ENCODE data around the gene EFNB2. TPM values are rescaled to one million over a fixed set of nuclear protein-coding genes. Genes with fewer than 3 reads are reported as not detected.

EFNB2 gene
- total RNA-seq, 1 experiment from 2014 or later: 0.07 TPM

GRCh38 chr13:106491463-106491862, 44.0 kb downstream of the EFNB2 start:
- H3K4me3 ChIP-seq (ENCODE audit: low read length): no peak overlapping the region

GRCh38 chr13:106490569-106491321, 44.7 kb downstream of the EFNB2 start:
- H3K9me3 ChIP-seq (ENCODE audit: low read length): no peaks in the 10 kb centered on the region
- H2AFZ ChIP-seq (ENCODE audit: low read length): no peak overlapping the region
- no peaks in the 10 kb centered on the region for H3K36me3 ChIP-seq (ENCODE audit: insufficient read depth, low read length)
- H4K20me1 ChIP-seq (ENCODE audit: insufficient read depth, low read depth, low read length): no peaks in the 10 kb centered on the region
- H3K9me2 ChIP-seq (replicated peaks; ENCODE audit: insufficient read depth, low read length): no peaks in the 10 kb centered on the region
- H3K9ac ChIP-seq (ENCODE audit: low read length): no peak overlapping the region
- no peaks in the 10 kb centered on the region for H3K4me1 ChIP-seq (ENCODE audit: low read length)
- no peaks in the 10 kb centered on the region for H3K27me3 ChIP-seq (ENCODE audit: low read length)
- H3K4me2 ChIP-seq (ENCODE audit: low read depth, low read length, poor library complexity, severe bottlenecking): no peak overlapping the region
- H3K79me2 ChIP-seq (ENCODE audit: low read length): no peaks in the 10 kb centered on the region
- H3K4me3 ChIP-seq (ENCODE audit: low read length): no peak overlapping the region
- DNase-seq: no peak
- no peak overlapping the region for H3K27ac ChIP-seq (ENCODE audit: low read length)

More at GRCh38 chr13:106491463-106491862, 44.0 kb downstream of the EFNB2 start:
- Histone ChIP-seq H3K9me3 (ENCODE audit: low read length) (no peaks in the 10 kb centered on the region), H3K9me2 (replicated peaks; ENCODE audit: insufficient read depth, low read length) (no peaks in the 10 kb centered on the region), H3K27me3 (ENCODE audit: low read length) (no peaks in the 10 kb centered on the region), H4K20me1 (ENCODE audit: insufficient read depth, low read depth, low read length) (no peaks in the 10 kb centered on the region), H3K4me1 (ENCODE audit: low read length) (no peaks in the 10 kb centered on the region), H3K79me2 (ENCODE audit: low read length) (no peaks in the 10 kb centered on the region), H3K9ac (ENCODE audit: low read length) (no peak overlapping the region), H2AFZ (ENCODE audit: low read length) (no peak overlapping the region), H3K36me3 (ENCODE audit: insufficient read depth, low read length) (no peaks in the 10 kb centered on the region), H3K4me2 (ENCODE audit: low read depth, low read length, poor library complexity, severe bottlenecking) (no peak overlapping the region), H3K27ac (ENCODE audit: low read length) (no peak overlapping the region)
- no peak for DNase-seq

- H4K20me1 ChIP-seq (ENCODE audit: insufficient read depth, low read depth, low read length): no peaks in the 10 kb centered on the region
- no peaks in the 10 kb centered on the region for H3K36me3 ChIP-seq (ENCODE audit: insufficient read depth, low read length)
- H3K9me3 ChIP-seq (ENCODE audit: low read length): no peaks in the 10 kb centered on the region
- no peak overlapping the region for H3K4me3 ChIP-seq (ENCODE audit: low read length)
- no peak overlapping the region for H3K27ac ChIP-seq (ENCODE audit: low read length)
- H3K79me2 ChIP-seq (ENCODE audit: low read length): no peaks in the 10 kb centered on the region
- no peak overlapping the region for H3K9ac ChIP-seq (ENCODE audit: low read length)
- no peak overlapping the region for H3K4me2 ChIP-seq (ENCODE audit: low read depth, low read length, poor library complexity, severe bottlenecking)
- no peaks in the 10 kb centered on the region for H3K9me2 ChIP-seq (replicated peaks; ENCODE audit: insufficient read depth, low read length)
- no peak overlapping the region for H2AFZ ChIP-seq (ENCODE audit: low read length)
- H3K4me1 ChIP-seq (ENCODE audit: low read length): no peaks in the 10 kb centered on the region
- no peaks in the 10 kb centered on the region for H3K27me3 ChIP-seq (ENCODE audit: low read length)
- no peak for DNase-seq
Observed at GRCh38 chr13:106489849-106490568, 45.5 kb downstream of the EFNB2 start.

- no peaks in the 10 kb centered on the region for H3K79me2 ChIP-seq (ENCODE audit: low read length)
- no peak overlapping the region for H2AFZ ChIP-seq (ENCODE audit: low read length)
- no peaks in the 10 kb centered on the region for H3K9me2 ChIP-seq (replicated peaks; ENCODE audit: insufficient read depth, low read length)
- H3K9me3 ChIP-seq (ENCODE audit: low read length): no peaks in the 10 kb centered on the region
- H3K36me3 ChIP-seq (ENCODE audit: insufficient read depth, low read length): no peaks in the 10 kb centered on the region
- no peaks in the 10 kb centered on the region for H3K27me3 ChIP-seq (ENCODE audit: low read length)
- no peak overlapping the region for H3K27ac ChIP-seq (ENCODE audit: low read length)
- H3K9ac ChIP-seq (ENCODE audit: low read length): no peak overlapping the region
- no peaks in the 10 kb centered on the region for H3K4me1 ChIP-seq (ENCODE audit: low read length)
- H4K20me1 ChIP-seq (ENCODE audit: insufficient read depth, low read depth, low read length): no peaks in the 10 kb centered on the region
- no peak overlapping the region for H3K4me3 ChIP-seq (ENCODE audit: low read length)
- DNase-seq: no peak
- H3K4me2 ChIP-seq (ENCODE audit: low read depth, low read length, poor library complexity, severe bottlenecking): no peak overlapping the region
Observed at GRCh38 chr13:106488686-106489085, 46.8 kb downstream of the EFNB2 start.

- DNase-seq: no peak
- Histone ChIP-seq H3K4me3 (ENCODE audit: low read length) (no peak overlapping the region), H3K79me2 (ENCODE audit: low read length) (no peaks in the 10 kb centered on the region), H3K9me2 (replicated peaks; ENCODE audit: insufficient read depth, low read length) (no peaks in the 10 kb centered on the region), H3K9ac (ENCODE audit: low read length) (no peak overlapping the region), H3K27me3 (ENCODE audit: low read length) (no peaks in the 10 kb centered on the region), H3K27ac (ENCODE audit: low read length) (no peak overlapping the region), H3K4me2 (ENCODE audit: low read depth, low read length, poor library complexity, severe bottlenecking) (no peak overlapping the region), H3K9me3 (ENCODE audit: low read length) (no peaks in the 10 kb centered on the region), H2AFZ (ENCODE audit: low read length) (no peak overlapping the region), H4K20me1 (ENCODE audit: insufficient read depth, low read depth, low read length) (no peaks in the 10 kb centered on the region), H3K36me3 (ENCODE audit: insufficient read depth, low read length) (no peaks in the 10 kb centered on the region), H3K4me1 (ENCODE audit: low read length) (no peaks in the 10 kb centered on the region)
Observed at GRCh38 chr13:106488076-106488475, 47.4 kb downstream of the EFNB2 start.

GRCh38 chr13:106487129-106487528, 48.3 kb downstream of the EFNB2 start:
- Histone ChIP-seq H3K27me3 (ENCODE audit: low read length) (no peaks in the 10 kb centered on the region), H4K20me1 (ENCODE audit: insufficient read depth, low read depth, low read length) (no peaks in the 10 kb centered on the region), H3K9me3 (ENCODE audit: low read length) (no peaks in the 10 kb centered on the region), H3K4me3 (ENCODE audit: low read length) (no peak overlapping the region), H3K9me2 (replicated peaks; ENCODE audit: insufficient read depth, low read length) (no peaks in the 10 kb centered on the region), H3K27ac (ENCODE audit: low read length) (no peak overlapping the region), H3K36me3 (ENCODE audit: insufficient read depth, low read length) (no peaks in the 10 kb centered on the region), H2AFZ (ENCODE audit: low read length) (no peak overlapping the region), H3K4me2 (ENCODE audit: low read depth, low read length, poor library complexity, severe bottlenecking) (no peak overlapping the region), H3K4me1 (ENCODE audit: low read length) (no peaks in the 10 kb centered on the region), H3K9ac (ENCODE audit: low read length) (no peak overlapping the region), H3K79me2 (ENCODE audit: low read length) (no peaks in the 10 kb centered on the region)
- no peak for DNase-seq

GRCh38 chr13:106486287-106486686, 49.2 kb downstream of the EFNB2 start:
- Histone ChIP-seq H3K36me3 (ENCODE audit: insufficient read depth, low read length) (no peaks in the 10 kb centered on the region), H3K9me3 (ENCODE audit: low read length) (no peaks in the 10 kb centered on the region), H3K9ac (ENCODE audit: low read length) (no peak overlapping the region), H3K4me1 (ENCODE audit: low read length) (no peaks in the 10 kb centered on the region), H3K79me2 (ENCODE audit: low read length) (no peaks in the 10 kb centered on the region), H3K4me2 (ENCODE audit: low read depth, low read length, poor library complexity, severe bottlenecking) (no peak overlapping the region), H2AFZ (ENCODE audit: low read length) (no peak overlapping the region), H3K27me3 (ENCODE audit: low read length) (no peaks in the 10 kb centered on the region), H4K20me1 (ENCODE audit: insufficient read depth, low read depth, low read length) (no peaks in the 10 kb centered on the region), H3K27ac (ENCODE audit: low read length) (no peak overlapping the region), H3K4me3 (ENCODE audit: low read length) (no peak overlapping the region), H3K9me2 (replicated peaks; ENCODE audit: insufficient read depth, low read length) (no peaks in the 10 kb centered on the region)
- DNase-seq: no peak

- H3K36me3 ChIP-seq (ENCODE audit: insufficient read depth, low read length): no peaks in the 10 kb centered on the region
- H3K79me2 ChIP-seq (ENCODE audit: low read length): no peaks in the 10 kb centered on the region
- no peak overlapping the region for H3K27ac ChIP-seq (ENCODE audit: low read length)
- no peaks in the 10 kb centered on the region for H3K9me2 ChIP-seq (replicated peaks; ENCODE audit: insufficient read depth, low read length)
- no peak overlapping the region for H3K9ac ChIP-seq (ENCODE audit: low read length)
- H3K9me3 ChIP-seq (ENCODE audit: low read length): no peaks in the 10 kb centered on the region
- H3K27me3 ChIP-seq (ENCODE audit: low read length): no peaks in the 10 kb centered on the region
- H3K4me1 ChIP-seq (ENCODE audit: low read length): no peaks in the 10 kb centered on the region
- H3K4me3 ChIP-seq (ENCODE audit: low read length): no peak overlapping the region
- no peak for DNase-seq
- H2AFZ ChIP-seq (ENCODE audit: low read length): no peak overlapping the region
- H3K4me2 ChIP-seq (ENCODE audit: low read depth, low read length, poor library complexity, severe bottlenecking): no peak overlapping the region
- H4K20me1 ChIP-seq (ENCODE audit: insufficient read depth, low read depth, low read length): no peaks in the 10 kb centered on the region
Observed at GRCh38 chr13:106484537-106485193, 50.8 kb downstream of the EFNB2 start.

All from Karpas-422 (cell line).